GM12891 (cell line): ENCODE data around the gene FAM170B.

Experiments used
- DNase-seq: peaks from one replicate; pipeline ENCODE4 v3.0.0; 2011; ENCODE audit warnings: low spot score; ENCODE audit not compliant: insufficient read length
- FAIRE-seq: peaks from 2 replicates; lab custom pipeline; 2011; peaks lifted over from hg19 to GRCh38; lab: Jason Lieb, UNC
- PAX5 ChIP-seq: IDR thresholded peaks from 2 replicates; pipeline ENCODE4 v1.6.1; 2011; ENCODE audit warnings: low read length, moderate library complexity, mild to moderate bottlenecking; ENCODE audit not compliant: insufficient read depth, severe bottlenecking
- POLR2A ChIP-seq: IDR thresholded peaks from 2 replicates; pipeline ENCODE4 v1.6.1; 2011; ENCODE audit warnings: low read depth, low read length, control low read depth
- POLR2AphosphoS5 ChIP-seq: IDR thresholded peaks from 2 replicates; pipeline ENCODE4 v1.6.1; 2011; ENCODE audit warnings: low read depth, low read length, control low read depth
- POU2F2 ChIP-seq: IDR thresholded peaks from 2 replicates; pipeline ENCODE4 v1.6.1; 2011; ENCODE audit warnings: low read depth, mild to moderate bottlenecking, control low read depth, low read length, moderate library complexity
- SPI1 ChIP-seq: IDR thresholded peaks from 2 replicates; pipeline ENCODE4 v1.6.1; 2011; ENCODE audit warnings: low read depth, low read length, control low read depth
- TAF1 ChIP-seq: IDR thresholded peaks from 2 replicates; pipeline ENCODE4 v1.6.1; 2011; ENCODE audit warnings: low read depth, low read length, control low read depth

FAM170B gene

GRCh38 chr10:49153115-49153514 is 19.3 kb upstream of the FAM170B start:
- FAIRE-seq, result no peak
- TF ChIP-seq TAF1, result no peak
- TF ChIP-seq POLR2AphosphoS5, result no peak
- no peak for TF ChIP-seq SPI1
- no peak for TF ChIP-seq POU2F2
- no peak for TF ChIP-seq PAX5
- TF ChIP-seq POLR2A, result no peak

GRCh38 chr10:49152663-49153062 is 18.8 kb upstream of the FAM170B start:
- FAIRE-seq, result no peak
- no peak for DNase-seq
- TF ChIP-seq POU2F2 (no peak), POLR2AphosphoS5 (no peak), PAX5 (no peak)

More at GRCh38 chr10:49153115-49153514, 19.3 kb upstream of the FAM170B start:
- no peak for DNase-seq

GRCh38 chr10:49152037-49152436 is 18.2 kb upstream of the FAM170B start:
- no peak for TF ChIP-seq POU2F2
- TF ChIP-seq PAX5, result no peak
- TF ChIP-seq POLR2AphosphoS5, result no peak
- no peak for TF ChIP-seq TAF1
- no peak for TF ChIP-seq POLR2A
- no peak for TF ChIP-seq SPI1
- DNase-seq (no peak), FAIRE-seq (no peak)

GRCh38 chr10:49151481-49151880 is 17.7 kb upstream of the FAM170B start:
- no peak for DNase-seq
- FAIRE-seq, result no peak
- TF ChIP-seq SPI1, result no peak
- TF ChIP-seq PAX5, result no peak
- no peak for TF ChIP-seq POLR2A
- TF ChIP-seq POU2F2, result no peak
- no peak for TF ChIP-seq TAF1
- no peak for TF ChIP-seq POLR2AphosphoS5

GRCh38 chr10:49151025-49151445 is 17.2 kb upstream of the FAM170B start:
- TF ChIP-seq POLR2A, result no peak
- no peak for TF ChIP-seq TAF1
- no peak for TF ChIP-seq SPI1
- TF ChIP-seq POLR2AphosphoS5, result no peak
- TF ChIP-seq PAX5, result no peak
- no peak for TF ChIP-seq POU2F2
- DNase-seq, result no peak
- no peak for FAIRE-seq

- TF ChIP-seq SPI1 (no peak), PAX5 (no peak), POLR2A (no peak), POU2F2 (no peak)
- FAIRE-seq (no peak), DNase-seq (no peak)
These were observed 16.6 kb upstream of the FAM170B start for GRCh38 chr10:49150426-49150825.

GRCh38 chr10:49149881-49150280 is 16.1 kb upstream of the FAM170B start:
- FAIRE-seq (no peak), DNase-seq (no peak)
- TF ChIP-seq PAX5, result no peak
- TF ChIP-seq TAF1, result no peak
- TF ChIP-seq POU2F2, result no peak
- TF ChIP-seq POLR2AphosphoS5, result no peak
- no peak for TF ChIP-seq SPI1
- no peak for TF ChIP-seq POLR2A

- DNase-seq (no peak), FAIRE-seq (no peak)
These were observed 10.4 kb upstream of the FAM170B start for GRCh38 chr10:49144058-49144720.

GRCh38 chr10:49143249-49143648 is 9.4 kb upstream of the FAM170B start:
- DNase-seq (no peak), FAIRE-seq (no peak)
- TF ChIP-seq POU2F2, result no peak

More at GRCh38 chr10:49144058-49144720, 10.4 kb upstream of the FAM170B start:
- TF ChIP-seq POLR2A, result no peak
- no peak for TF ChIP-seq POU2F2
- TF ChIP-seq TAF1, result no peak
- no peak for TF ChIP-seq POLR2AphosphoS5
- no peak for TF ChIP-seq SPI1
- TF ChIP-seq PAX5, result no peak

- no peak for FAIRE-seq
- DNase-seq, result no peak
- no peak for TF ChIP-seq TAF1
- no peak for TF ChIP-seq POU2F2
- no peak for TF ChIP-seq PAX5
- TF ChIP-seq SPI1, result no peak
- TF ChIP-seq POLR2A, result no peak
- TF ChIP-seq POLR2AphosphoS5, result no peak
These were observed 7.9 kb upstream of the FAM170B start for GRCh38 chr10:49141541-49142332.
